Breast epithelium (tissue), 4 donors: Measurements from ENCODE around the gene ARHGAP44. TPM values are rescaled to one million over a fixed set of nuclear protein-coding genes. Genes with fewer than 3 reads are reported as not detected.
A peak's percentile ranks its signal among the peaks of the same experiment; 100 is the strongest.

ENCODE experiments used
- DNase-seq, 2 donors: peaks; one replicate each; pipeline ENCODE4 v3.0.0-alpha.2; 2019; ENCODE audit warnings: low spot score in 2 of 2
- H3K27ac ChIP-seq, 2 donors: fragments of 200-600 bp; sonication (generic) in 1 of 2; one replicate each; pipeline ENCODE4 v1.5.1; 2016 to 2019; ENCODE audit warnings: mild to moderate bottlenecking in 1 of 2
- H3K27me3 ChIP-seq, 2 donors: fragments of 200-600 bp; sonication (generic) in 1 of 2; one replicate each; pipeline versions ENCODE4 v1.5.1 to v1.6.0; 2017 to 2019; ENCODE audit warnings: control low read depth in 1 of 2, mild to moderate bottlenecking in 1 of 2
- H3K36me3 ChIP-seq: fragments of 200-600 bp; one replicate; pipeline ENCODE4 v1.5.1; 2019
- H3K4me1 ChIP-seq, 2 donors: fragments of 200-600 bp; sonication (generic); one replicate each; pipeline ENCODE4 v1.5.1; 2016 to 2019; ENCODE audit warnings: control low read depth in 1 of 2
- H3K4me3 ChIP-seq, 3 donors: fragments of 200-600 bp; sonication (generic); 1 replicate in 2 of 3; 2 replicates in 1 of 3; pipeline ENCODE4 v1.5.1; 2016 to 2019; ENCODE audit warnings: mild to moderate bottlenecking in 3 of 3, moderate library complexity in 2 of 3
- H3K9me3 ChIP-seq, 2 donors: fragments of 200-600 bp; sonication (generic) in 1 of 2; one replicate each; pipeline ENCODE4 v1.5.1; 2016 to 2019; ENCODE audit warnings: control low read depth in 1 of 2
- CTCF ChIP-seq, 3 donors: fragments of 450-650 bp; IDR thresholded peaks; one replicate each; pipeline ENCODE4 v1.5.1; 2016 to 2017; ENCODE audit warnings: antibody characterized with exemption in 3 of 3, mild to moderate bottlenecking in 3 of 3, moderate library complexity in 3 of 3
- POLR2A ChIP-seq: fragments of 450-650 bp; IDR thresholded peaks from one replicate; pipeline ENCODE4 v1.6.1; 2016; ENCODE audit warnings: antibody characterized with exemption, mild to moderate bottlenecking, moderate library complexity
- POLR2AphosphoS5 ChIP-seq, 3 donors: sonication (generic); formaldehyde crosslinking; IDR thresholded peaks; one replicate each; pipeline ENCODE4 v1.6.1; 2017; ENCODE audit warnings: antibody characterized with exemption in 3 of 3
- intact Hi-C: fragments of 100-400 bp; cut with DNase I; formaldehyde crosslinking; loops from one replicate; pipeline ENCODE4 v1.15.1; 2023; ENCODE audit warnings: low total_unique reads
- total RNA-seq, 3 donors: library from RNA; depleted of rRNA; stranded (reverse); fragments of >200 nt; gene quantifications; one replicate each; pipeline ENCODE4 v1.1.0, GENCODE V29; 2016

The ARHGAP44 gene
- total RNA-seq, 3 donors from 2014 or later = 2.4 to 13.0 (median 4.9) TPM

DNA sequence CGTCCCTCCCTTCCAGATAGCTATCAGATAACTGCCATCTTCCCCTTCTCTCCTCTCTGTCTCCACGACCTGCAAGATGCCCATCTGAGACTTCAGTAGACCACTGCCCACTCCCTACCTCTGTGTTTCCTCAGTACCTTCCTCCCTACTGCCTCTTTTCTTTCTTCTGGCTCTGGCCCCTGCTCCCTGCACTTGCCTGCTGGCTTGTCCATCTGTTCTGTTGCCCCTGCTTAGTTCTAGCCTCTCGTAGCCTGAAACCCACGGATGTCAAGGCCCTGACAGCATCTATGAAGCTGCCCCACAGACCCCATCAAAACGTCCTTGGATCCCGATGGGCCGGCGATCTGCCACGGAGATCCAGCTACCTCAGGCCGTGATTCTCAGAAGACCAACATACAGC, 175.5 kb downstream of the ARHGAP44 start:
- Histone ChIP-seq H3K36me3 (no peaks in the 10 kb centered on the region), H3K9me3 (no peaks in the 10 kb centered on the region), H3K4me3 (no peak overlapping the region), H3K27me3 (no peaks in the 10 kb centered on the region), H3K27ac (no peak overlapping the region), H3K4me1 (no peaks in the 10 kb centered on the region)
- intact Hi-C loops = no loop called here
- DNase-seq = no peak
- TF ChIP-seq POLR2AphosphoS5 (IDR thresholded peaks at IDR 0.05) (no peak), CTCF (IDR thresholded peaks at IDR 0.05) (no peak), POLR2A (no peak)

DNA sequence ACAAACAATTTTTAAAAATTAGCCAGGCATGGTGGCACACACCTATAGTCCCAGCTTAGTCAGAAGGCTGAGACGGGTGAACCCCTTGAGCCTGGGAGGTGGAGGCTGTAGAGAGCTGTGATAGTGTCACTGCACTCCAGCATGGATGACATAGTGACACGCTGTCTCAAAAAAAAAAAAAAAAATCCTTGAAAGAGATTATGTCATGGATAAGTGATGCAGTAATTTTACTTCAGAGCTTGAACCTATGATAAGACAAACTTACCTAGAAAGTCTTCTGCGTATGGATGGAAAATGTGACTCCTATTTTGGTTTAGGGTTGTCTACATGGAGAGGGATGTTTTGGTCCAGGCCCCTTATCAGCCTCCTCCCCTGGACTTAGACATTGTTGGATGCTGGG, 176.7 kb downstream of the ARHGAP44 start:
- H3K36me3 ChIP-seq = no peaks in the 10 kb centered on the region
- intact Hi-C loops = no loop called here
- TF ChIP-seq CTCF (IDR thresholded peaks at IDR 0.05) (no peak), POLR2A (no peak)
- H3K9me3 ChIP-seq = no peaks in the 10 kb centered on the region
- no peak overlapping the region for H3K4me3 ChIP-seq
- no peak overlapping the region for H3K27ac ChIP-seq
- DNase-seq = no peak
- no peaks in the 10 kb centered on the region for H3K4me1 ChIP-seq
- H3K27me3 ChIP-seq = no peaks in the 10 kb centered on the region

GRCh38 chr17:12966413-12966812, 177.1 kb downstream of the ARHGAP44 start:
- Histone ChIP-seq H3K27me3 (no peaks in the 10 kb centered on the region), H3K36me3 (no peaks in the 10 kb centered on the region), H3K9me3 (no peaks in the 10 kb centered on the region), H3K4me1 (no peaks in the 10 kb centered on the region), H3K27ac (no peak overlapping the region), H3K4me3 (no peak overlapping the region)
- no peak for DNase-seq
- intact Hi-C loops = no loop called here
- TF ChIP-seq POLR2A = no peak
- TF ChIP-seq CTCF (IDR thresholded peaks at IDR 0.05) = no peak
- no peak for TF ChIP-seq POLR2AphosphoS5 (IDR thresholded peaks at IDR 0.05)

- TF ChIP-seq POLR2A (no peak), CTCF (IDR thresholded peaks at IDR 0.05) (no peak), POLR2AphosphoS5 (IDR thresholded peaks at IDR 0.05) (no peak)
- Histone ChIP-seq H3K27me3 (no peaks in the 10 kb centered on the region), H3K9me3 (no peaks in the 10 kb centered on the region), H3K4me1 (no peaks in the 10 kb centered on the region), H3K4me3 (no peak overlapping the region), H3K27ac (no peak overlapping the region), H3K36me3 (no peaks in the 10 kb centered on the region)
- intact Hi-C loops = no loop called here
- DNase-seq = no peak
Observed at GRCh38 chr17:12967962-12968361, 178.7 kb downstream of the ARHGAP44 start.

DNA sequence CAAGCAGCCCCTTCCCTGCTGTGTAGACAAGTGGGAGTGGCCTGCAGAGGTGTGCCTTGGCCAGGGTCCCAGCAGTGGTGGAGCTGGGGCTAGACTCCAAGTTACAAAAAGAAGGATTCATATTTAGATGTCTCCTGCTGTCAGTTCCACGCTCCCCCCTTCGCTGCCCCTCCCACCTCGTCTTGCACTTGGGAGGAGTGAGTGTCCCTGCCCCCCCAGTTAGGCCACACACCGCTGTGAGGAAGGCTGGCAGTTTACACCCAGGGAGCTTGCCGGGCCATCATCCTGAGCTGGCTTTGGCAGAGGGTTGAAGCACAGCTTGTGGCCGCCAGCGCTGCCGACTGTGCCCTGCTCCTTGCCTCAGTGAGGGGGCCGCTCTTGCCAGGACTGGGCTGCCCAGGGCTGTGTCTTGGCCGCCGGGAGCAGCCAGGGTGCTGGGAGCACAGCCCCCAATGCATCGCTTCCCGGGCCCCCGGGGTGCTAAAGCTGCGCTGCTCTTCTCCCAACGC, 184.3 kb downstream of the ARHGAP44 start:
- intact Hi-C loops = no loop called here
- Histone ChIP-seq H3K4me1 (no peaks in the 10 kb centered on the region), H3K4me3 (peak overlapping the region; percentile 22 to 66 (median 44)), H3K27me3 (no peaks in the 10 kb centered on the region), H3K36me3 (no peaks in the 10 kb centered on the region), H3K27ac (no peak overlapping the region), H3K9me3 (no peaks in the 10 kb centered on the region)
- no peak for DNase-seq
- no peak for TF ChIP-seq POLR2AphosphoS5 (IDR thresholded peaks at IDR 0.05)
- no peak for TF ChIP-seq POLR2A
- no peak for TF ChIP-seq CTCF (IDR thresholded peaks at IDR 0.05)
